B cell (primary cell): Measurements from ENCODE around the gene TTLL11.

Experiments
- EZH2 ChIP-seq: IDR thresholded peaks from 2 replicates; pipeline ENCODE4 v1.6.1; 2012; ENCODE audit warnings: borderline replicate concordance, low read depth, mild to moderate bottlenecking, moderate library complexity, low read length; ENCODE audit not compliant: insufficient read depth, poor library complexity, severe bottlenecking
- TF ChIP-seq, protein P1 (sequence below): fragments of 200-600 bp; IDR thresholded peaks from one replicate; pipeline ENCODE4 v1.8.0; 2022; ENCODE audit warnings: antibody characterized with exemption, mild to moderate bottlenecking

DNA sequence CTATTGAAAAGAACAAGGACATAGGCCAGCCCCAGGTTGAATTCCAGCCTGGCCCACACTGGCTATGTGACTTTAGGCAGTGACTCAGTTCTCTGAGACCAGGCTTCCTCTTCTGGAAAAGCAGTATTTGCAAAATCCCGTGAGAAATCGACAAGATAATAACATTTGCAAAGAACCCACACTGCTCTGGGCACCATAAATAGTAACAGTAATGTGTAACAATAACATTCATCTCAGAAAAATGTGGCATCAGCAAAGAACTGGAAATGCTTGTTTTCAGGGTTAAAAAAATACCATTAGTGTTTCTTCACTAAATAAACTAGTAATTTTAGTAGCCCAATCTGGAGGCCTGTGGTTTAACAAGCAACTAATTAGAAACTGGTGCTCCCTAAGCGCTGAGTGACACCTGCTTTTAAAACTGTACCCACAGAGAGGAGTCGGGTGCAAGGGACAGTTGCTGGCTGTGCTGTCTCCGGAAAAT is 148.4 kb downstream of the TTLL11 start:
- no peak for TF ChIP-seq EZH2
- TF ChIP-seq, protein P1, sequence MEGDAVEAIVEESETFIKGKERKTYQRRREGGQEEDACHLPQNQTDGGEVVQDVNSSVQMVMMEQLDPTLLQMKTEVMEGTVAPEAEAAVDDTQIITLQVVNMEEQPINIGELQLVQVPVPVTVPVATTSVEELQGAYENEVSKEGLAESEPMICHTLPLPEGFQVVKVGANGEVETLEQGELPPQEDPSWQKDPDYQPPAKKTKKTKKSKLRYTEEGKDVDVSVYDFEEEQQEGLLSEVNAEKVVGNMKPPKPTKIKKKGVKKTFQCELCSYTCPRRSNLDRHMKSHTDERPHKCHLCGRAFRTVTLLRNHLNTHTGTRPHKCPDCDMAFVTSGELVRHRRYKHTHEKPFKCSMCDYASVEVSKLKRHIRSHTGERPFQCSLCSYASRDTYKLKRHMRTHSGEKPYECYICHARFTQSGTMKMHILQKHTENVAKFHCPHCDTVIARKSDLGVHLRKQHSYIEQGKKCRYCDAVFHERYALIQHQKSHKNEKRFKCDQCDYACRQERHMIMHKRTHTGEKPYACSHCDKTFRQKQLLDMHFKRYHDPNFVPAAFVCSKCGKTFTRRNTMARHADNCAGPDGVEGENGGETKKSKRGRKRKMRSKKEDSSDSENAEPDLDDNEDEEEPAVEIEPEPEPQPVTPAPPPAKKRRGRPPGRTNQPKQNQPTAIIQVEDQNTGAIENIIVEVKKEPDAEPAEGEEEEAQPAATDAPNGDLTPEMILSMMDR = no peak
